Adrenal gland (tissue), 12 donors: ENCODE measurements around the gene RFX7. TPM values are rescaled to one million over a fixed set of nuclear protein-coding genes. Genes with fewer than 3 reads are reported as not detected.

Experiments
- DNase-seq, 7 donors: peaks; one replicate each; pipeline ENCODE4 v3.0.0-alpha.2; 2019 to 2020
- H3K27ac ChIP-seq, 5 donors: fragments of 200-600 bp; sonication (generic) in 4 of 5; 1 replicate in 3 of 5; 2 replicates in 2 of 5; pipeline versions ENCODE4 v1.5.1 to v1.8.0; 2016 to 2020; ENCODE audit warnings: mild to moderate bottlenecking in 1 of 5
- H3K27me3 ChIP-seq: fragments of 200-600 bp; 2 replicates; pipeline ENCODE4 v1.8.0; 2021
- H3K36me3 ChIP-seq, 2 donors: fragments of 200-600 bp; replicated peaks in 1 of 2; 1 replicate in 1 of 2; 2 replicates in 1 of 2; pipeline versions ENCODE4 v1.5.1 to v1.8.0; 2018 to 2022
- H3K4me1 ChIP-seq, 2 donors: fragments of 200-600 bp; replicated peaks in 1 of 2; 1 replicate in 1 of 2; 2 replicates in 1 of 2; pipeline versions ENCODE4 v1.5.1 to v1.8.0; 2018 to 2021
- H3K4me3 ChIP-seq, 4 donors: fragments of 200-600 bp; sonication (generic) in 3 of 4; one replicate each; pipeline ENCODE4 v1.5.1; 2016 to 2018
- H3K9me3 ChIP-seq, 3 donors: fragments of 200-600 bp; sonication (generic) in 1 of 3; replicated peaks in 1 of 3; 1 replicate in 2 of 3; 2 replicates in 1 of 3; pipeline versions ENCODE4 v1.5.1 to v1.8.0; 2016 to 2021
- POLR2A ChIP-seq, 2 donors: fragments of 450-650 bp; IDR thresholded peaks; one replicate each; pipeline ENCODE4 v1.6.1; 2017; ENCODE audit warnings: antibody characterized with exemption in 2 of 2, mild to moderate bottlenecking in 2 of 2, moderate library complexity in 1 of 2
- WGBS, 4 donors: extraction: QIAGEN DNeasy Blood & Tissue Kit in 2 of 4; methylation state at CpG; one replicate each; pipeline versions ENCODE4 v1.1.5 to v1.1.7; 2013 to 2017; 5-methylcytosine and 5-hydroxymethylcytosine counted together
- intact Hi-C, 2 donors: fragments of 100-400 bp; cut with DNase I; formaldehyde crosslinking; loops; one replicate each; pipeline versions ENCODE4 v1.14.1 to v1.15.0; 2022 to 2023
- polyA plus RNA-seq, 3 donors: library from polyadenylated mRNA; stranded (reverse); fragments of 200-250 nt in 2 of 3; fragments of 350-450 nt in 1 of 3; fragmentation: Illumina TruSeq in 1 of 3; extraction: RNeasy Lipid Tissue Mini Kit (QIAGEN cat#74804) in 1 of 3; gene quantifications; one replicate each; pipeline ENCODE4 v1.2.3, GENCODE V29; 2013 to 2014
- total RNA-seq, 9 donors: library from RNA; depleted of rRNA in 4 of 9; stranded (reverse); fragments of >200 nt in 4 of 9; fragments of 120-200 nt in 1 of 9; fragmentation: NEBNext Ultra II Directional in 1 of 9; extraction: Animal tissue kit (Norgen Biotek cat#: 25700) in 1 of 9; gene quantifications; one replicate each; pipeline versions ENCODE4 v1.1.0 to v1.2.4, GENCODE V29; 2013 to 2023
- TF ChIP-seq, protein P1 (sequence below), 6 experiments: fragments of 450-650 bp in 4 of 6; fragments of 200-600 bp in 2 of 6; sonication (generic) in 1 of 6; IDR thresholded peaks; 1 replicate in 5 of 6; 2 replicates in 1 of 6; pipeline versions ENCODE4 v1.5.1 to v1.8.0; 2016 to 2021; ENCODE audit warnings: antibody characterized with exemption in 6 of 6, mild to moderate bottlenecking in 2 of 6, moderate library complexity in 1 of 6
- donor health status: healthy with polysubstance abuse.
- donor health status: Bipolar disorder and iron deficiency.
- donor health status: DM: yes; HTN: yes; CAD: no.
- donor health status: DM: no; HTN: no; CAD: no.
- donor health status: DM: no; HTN: no; CAD: no.
- donor health status: DM: yes; HTN: yes; CAD: no.

Gene RFX7
- total and polyA plus RNA-seq, 12 donors: 3.3 to 51.6 (median 15.9) TPM

DNA sequence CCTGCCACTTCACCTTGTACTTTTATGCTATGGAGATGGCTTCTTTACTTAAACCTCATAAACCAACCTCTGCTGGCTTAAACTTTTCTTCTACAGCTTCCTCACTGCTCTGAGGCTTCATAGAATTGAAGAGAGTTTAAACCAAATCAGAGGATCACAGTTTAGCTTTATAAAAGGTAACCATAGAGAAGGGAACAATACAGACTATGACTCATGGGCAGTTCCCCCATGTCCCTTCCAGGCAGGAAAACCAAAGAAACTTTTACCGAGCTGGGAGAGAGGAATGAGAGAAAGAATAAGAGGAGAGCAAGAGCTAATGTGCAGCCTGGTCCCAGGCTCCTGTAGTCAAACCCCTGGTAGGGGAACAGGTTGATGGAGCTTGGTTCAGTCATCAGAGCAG, 196.3 kb downstream of the RFX7 start:
- WGBS, 4 donors: 47 to 73% (median 60%) methylated on average over 1 of the region's 1 CpG

DNA sequence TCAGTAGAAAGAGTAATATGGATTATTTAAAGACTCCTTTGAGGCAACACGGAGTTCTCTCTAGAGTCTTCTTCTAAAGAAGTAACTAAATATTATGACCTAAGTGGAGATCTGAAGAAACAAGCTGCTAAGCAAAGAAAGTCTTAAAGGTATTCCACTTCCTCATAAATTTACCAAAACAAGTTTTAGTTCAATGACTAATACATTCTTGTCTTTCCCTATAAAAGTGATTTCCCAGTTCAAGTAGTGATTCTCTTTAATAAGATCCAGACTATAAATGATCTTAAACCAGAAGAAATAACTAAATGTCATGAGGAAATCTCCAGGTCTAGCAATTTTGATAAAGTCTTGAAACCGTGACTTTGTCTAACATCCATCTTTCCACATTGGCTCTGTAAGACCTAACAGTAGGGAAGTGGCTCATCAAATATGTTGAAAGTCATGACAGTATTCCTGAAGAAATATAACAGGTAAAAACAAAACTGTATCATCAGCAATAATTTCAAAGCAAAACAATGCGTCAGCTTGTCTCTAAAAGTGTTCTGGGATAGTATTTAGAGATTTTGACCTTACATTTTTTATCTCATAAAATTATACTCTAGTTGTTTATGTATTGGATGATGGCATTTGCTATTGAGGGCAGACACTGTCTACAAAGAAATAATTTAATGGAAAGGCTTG, 198.5 kb downstream of the RFX7 start:
- intact Hi-C loops: no loop called here

More for the DNA sequence above, 196.3 kb downstream of the RFX7 start:
- intact Hi-C loops: no loop called here
- Histone ChIP-seq H3K4me1 (no peaks in the 10 kb centered on the region), H3K9me3 (no peaks in the 10 kb centered on the region), H3K36me3 (no peaks in the 10 kb centered on the region), H3K4me3 (no peak overlapping the region), H3K27me3 (no peaks in the 10 kb centered on the region), H3K27ac (no peak overlapping the region)
- TF ChIP-seq, protein P1, sequence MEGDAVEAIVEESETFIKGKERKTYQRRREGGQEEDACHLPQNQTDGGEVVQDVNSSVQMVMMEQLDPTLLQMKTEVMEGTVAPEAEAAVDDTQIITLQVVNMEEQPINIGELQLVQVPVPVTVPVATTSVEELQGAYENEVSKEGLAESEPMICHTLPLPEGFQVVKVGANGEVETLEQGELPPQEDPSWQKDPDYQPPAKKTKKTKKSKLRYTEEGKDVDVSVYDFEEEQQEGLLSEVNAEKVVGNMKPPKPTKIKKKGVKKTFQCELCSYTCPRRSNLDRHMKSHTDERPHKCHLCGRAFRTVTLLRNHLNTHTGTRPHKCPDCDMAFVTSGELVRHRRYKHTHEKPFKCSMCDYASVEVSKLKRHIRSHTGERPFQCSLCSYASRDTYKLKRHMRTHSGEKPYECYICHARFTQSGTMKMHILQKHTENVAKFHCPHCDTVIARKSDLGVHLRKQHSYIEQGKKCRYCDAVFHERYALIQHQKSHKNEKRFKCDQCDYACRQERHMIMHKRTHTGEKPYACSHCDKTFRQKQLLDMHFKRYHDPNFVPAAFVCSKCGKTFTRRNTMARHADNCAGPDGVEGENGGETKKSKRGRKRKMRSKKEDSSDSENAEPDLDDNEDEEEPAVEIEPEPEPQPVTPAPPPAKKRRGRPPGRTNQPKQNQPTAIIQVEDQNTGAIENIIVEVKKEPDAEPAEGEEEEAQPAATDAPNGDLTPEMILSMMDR (IDR thresholded peaks at IDR 0.05): no peak
- no peak for TF ChIP-seq POLR2A (IDR thresholded peaks at IDR 0.05)
- no peak for DNase-seq

DNA sequence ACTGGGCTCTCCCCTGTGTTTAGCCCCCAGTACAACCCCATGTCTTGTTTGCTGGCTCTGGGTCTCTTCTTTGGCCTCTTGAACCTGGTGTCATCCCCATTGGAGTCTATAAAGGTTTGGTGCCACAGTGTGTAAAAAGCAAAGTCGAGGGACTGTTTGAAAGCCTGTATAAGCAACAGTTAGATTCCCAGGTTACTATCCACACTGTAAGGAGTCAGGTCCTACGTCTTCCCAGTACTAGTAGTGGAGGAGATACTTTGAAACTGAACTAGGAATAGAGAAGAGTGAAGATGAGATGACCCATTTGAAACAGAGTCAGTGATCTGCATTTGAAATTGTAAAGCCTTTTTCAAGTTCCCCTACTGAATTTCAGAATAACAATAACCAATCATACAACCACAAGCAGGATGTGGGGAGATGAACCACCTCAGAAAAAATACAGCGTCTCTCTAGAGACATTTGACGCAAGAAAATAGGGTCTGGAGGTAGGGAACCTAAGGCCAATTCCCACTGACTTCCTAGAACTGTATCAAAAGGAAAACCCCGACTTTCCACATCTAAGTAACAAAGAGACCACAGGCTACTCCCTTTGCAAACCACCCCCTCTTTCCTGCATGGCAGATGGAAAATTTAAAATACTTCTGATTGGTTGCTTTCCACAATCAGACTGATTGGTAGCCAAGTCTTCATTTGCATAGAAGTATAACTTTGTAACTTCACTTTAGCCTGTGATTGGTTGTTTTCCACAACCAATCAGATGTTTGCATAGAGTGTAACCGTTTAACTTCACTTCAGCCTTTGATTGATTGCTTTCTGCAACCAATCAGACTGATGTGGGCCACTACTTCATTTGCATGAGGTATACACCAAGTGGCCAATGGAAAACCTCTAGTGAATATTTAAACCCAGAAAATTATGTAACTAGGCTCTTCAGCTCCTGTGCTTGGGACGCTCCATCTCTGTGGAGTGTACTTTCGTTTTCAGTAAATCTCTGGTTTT, 200.4 kb downstream of the RFX7 start:
- DNase-seq: no peak
- H3K27me3 ChIP-seq: no peaks in the 10 kb centered on the region
- no peak overlapping the region for H3K27ac ChIP-seq
- 79 to 89% (median 80%) methylated on average over 8 of the region's 8 CpGs for WGBS, 4 donors
- peaks cover 0 to 7% of the 10 kb centered on the region in 2 donors for H3K4me1 ChIP-seq
- intact Hi-C loops: no loop called here
- TF ChIP-seq, protein P1 (IDR thresholded peaks at IDR 0.05): no peak
- no peak for TF ChIP-seq POLR2A (IDR thresholded peaks at IDR 0.05)
- no peaks in the 10 kb centered on the region for H3K36me3 ChIP-seq
- H3K4me3 ChIP-seq: no peak overlapping the region
- no peaks in the 10 kb centered on the region for H3K9me3 ChIP-seq

More for the DNA sequence above, 198.5 kb downstream of the RFX7 start:
- no peaks in the 10 kb centered on the region for H3K27me3 ChIP-seq
- H3K4me1 ChIP-seq: peaks cover 0 to under 1% of the 10 kb centered on the region in 2 donors
- no peak for TF ChIP-seq POLR2A (IDR thresholded peaks at IDR 0.05)
- no peak for DNase-seq
- no peak overlapping the region for H3K4me3 ChIP-seq
- WGBS, 4 donors: 83 to 90% (median 85%) methylated on average over 3 of the region's 3 CpGs
- H3K9me3 ChIP-seq: no peaks in the 10 kb centered on the region
- H3K27ac ChIP-seq: no peak overlapping the region
- no peaks in the 10 kb centered on the region for H3K36me3 ChIP-seq

DNA sequence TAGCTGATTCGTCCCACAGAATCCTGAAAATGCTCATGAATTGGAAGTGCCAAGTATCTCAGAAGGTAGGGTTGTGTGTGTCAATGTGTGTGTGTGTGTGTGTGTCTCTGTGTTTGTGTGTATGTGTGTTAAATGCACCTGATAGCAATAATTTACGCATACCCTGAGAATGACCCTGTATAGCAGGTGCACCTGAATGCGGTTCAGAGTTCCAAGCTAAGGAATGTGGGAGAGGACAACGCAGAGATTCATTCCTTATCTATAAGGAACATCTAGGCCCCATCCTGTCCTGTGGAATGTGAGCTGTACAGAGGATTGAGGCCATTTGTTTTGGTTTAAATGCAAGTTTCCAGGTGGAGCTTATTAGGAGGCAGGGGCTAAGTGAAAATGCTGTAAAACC, 201.2 kb downstream of the RFX7 start:
- Histone ChIP-seq H3K4me3 (no peak overlapping the region), H3K9me3 (no peaks in the 10 kb centered on the region), H3K4me1 (peaks cover 0 to 7% of the 10 kb centered on the region in 2 donors), H3K27ac (no peak overlapping the region), H3K27me3 (no peaks in the 10 kb centered on the region), H3K36me3 (no peaks in the 10 kb centered on the region)
- intact Hi-C loops: no loop called here
- no peak for DNase-seq
- TF ChIP-seq, protein P1 (IDR thresholded peaks at IDR 0.05): no peak
- TF ChIP-seq POLR2A (IDR thresholded peaks at IDR 0.05): no peak
- 73 to 85% (median 81%) methylated on average over 4 of the region's 4 CpGs for WGBS, 4 donors
